HG02588 (cell line): Measurements from ENCODE around the gene ERGIC1.
"Not testable (repeated sequence)": the region's sequence is repeated elsewhere in the genome, so short reads cannot be mapped to it uniquely, and the experiment has no call there.

Experiments
- ATAC-seq: cut with Tn5 transposase; IDR thresholded peaks from one replicate; pipeline ENCODE4 v1.9.1; 2021; ENCODE audit warnings: mild to moderate bottlenecking, moderate library complexity; ENCODE audit not compliant: unreplicated experiment

ERGIC1 gene

DNA sequence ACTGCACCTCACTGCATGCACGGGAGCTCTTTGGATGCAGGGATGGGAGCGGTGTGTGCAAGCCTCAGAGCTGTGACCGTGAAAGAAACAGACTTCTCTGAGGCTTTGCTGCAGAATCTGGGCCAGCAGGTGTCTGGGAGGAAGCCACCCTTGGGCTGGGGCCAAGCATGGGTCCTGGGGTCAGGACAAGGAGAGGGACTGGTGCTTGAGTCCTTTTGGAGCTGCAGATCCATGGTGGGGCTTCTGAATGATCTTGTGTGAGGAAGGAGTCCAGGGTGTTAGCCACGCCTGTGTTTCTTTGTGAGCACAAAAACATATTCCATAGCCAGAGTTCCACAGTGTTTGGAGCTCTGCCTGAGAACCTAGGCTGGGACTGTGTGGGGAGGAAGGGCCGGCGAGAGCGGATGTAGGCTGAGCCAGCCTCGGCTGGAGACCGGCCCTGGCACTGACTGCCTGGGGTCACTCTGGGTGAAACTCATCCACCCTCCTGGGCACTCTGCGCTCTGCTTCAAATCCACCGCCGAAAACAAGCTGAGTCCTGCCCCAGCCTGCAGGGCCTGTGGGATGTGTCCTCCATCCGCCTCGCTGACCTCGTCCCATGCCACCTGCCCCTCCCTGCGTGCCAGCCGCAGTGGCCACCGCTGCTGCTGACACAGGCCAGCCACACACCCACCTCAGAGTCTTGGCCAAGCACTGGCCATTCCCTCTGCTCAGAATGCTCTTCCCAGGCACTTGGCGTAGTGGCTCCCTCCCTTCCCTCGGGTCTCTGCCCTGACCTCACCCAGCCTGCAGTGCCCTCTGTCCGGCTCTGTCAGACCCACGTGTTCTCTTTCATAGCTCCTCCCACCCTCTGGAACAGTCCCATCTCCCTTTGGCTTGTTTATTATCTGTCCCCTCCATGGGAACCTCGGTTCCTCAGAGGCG lies 26.7 kb downstream of the ERGIC1 start:
- no peak for ATAC-seq

DNA sequence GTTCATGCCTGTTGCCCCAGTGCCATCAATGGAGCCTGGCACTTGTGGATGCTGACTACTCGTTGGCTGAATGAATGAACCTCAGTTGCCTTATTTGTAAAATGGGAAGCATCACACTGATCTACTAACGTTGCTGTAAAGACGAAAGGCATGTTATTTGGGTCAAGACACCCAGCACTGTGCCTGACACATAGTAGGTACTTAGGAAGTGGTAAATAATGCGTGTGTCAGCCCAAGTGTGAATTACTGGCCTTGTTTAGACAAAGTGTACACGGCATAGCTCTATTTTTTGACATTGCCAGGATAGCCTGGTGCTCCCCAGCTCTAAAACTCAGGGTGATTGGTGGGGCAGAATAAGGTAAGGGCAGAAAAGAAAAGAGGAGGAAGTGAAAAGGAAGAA lies 27.4 kb downstream of the ERGIC1 start:
- ATAC-seq, result no peak

DNA sequence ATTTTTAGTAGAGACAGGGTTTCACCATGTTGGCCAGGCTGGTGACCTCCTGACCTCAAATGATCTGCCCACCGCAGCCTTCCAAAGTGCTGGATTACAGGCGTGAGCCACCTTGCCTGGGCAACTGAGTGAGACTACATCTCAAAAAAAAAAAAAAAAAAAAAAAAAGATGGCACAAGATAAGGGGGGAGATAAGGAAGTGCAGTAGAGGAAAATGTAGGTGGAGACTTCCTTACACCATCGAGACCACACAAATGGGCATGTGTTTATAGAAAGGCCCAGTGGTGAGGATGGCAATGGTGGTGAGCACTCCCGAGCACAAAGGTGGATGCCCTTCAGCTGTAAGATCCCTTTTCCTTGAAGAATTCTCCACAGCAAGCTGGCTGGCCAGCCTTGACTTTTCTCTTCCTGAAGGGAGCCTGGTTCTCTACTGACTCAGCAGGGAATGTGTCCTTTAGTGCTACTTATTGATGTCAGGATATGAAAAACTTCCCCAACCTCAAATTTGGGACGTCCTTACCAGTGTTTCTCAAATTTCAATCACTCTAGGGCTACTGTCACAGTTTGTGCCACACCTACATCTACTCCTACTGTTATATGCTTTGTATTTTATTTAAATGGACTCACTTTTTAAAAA lies 28.2 kb downstream of the ERGIC1 start:
- no peak for ATAC-seq

DNA sequence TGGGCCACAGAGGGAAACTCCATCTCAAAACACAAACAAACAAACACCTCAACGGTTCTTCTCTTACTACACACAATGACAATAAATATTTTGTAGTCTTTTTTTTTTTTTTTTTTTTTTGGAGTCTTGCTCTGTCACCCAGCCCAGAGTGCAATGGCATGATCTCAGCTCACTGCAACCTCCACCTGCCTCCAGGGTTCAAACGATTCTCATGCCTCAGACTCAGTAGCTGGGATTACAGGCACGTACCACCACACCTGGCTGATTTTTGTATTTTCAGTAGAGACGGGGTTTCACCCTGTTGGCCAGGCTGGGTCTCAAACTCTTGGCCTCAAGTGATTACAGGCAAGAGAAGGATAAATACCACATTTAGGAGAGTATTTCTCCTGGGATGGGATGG lies 30.1 kb downstream of the ERGIC1 start:
- ATAC-seq, result not testable (repeated sequence)

DNA sequence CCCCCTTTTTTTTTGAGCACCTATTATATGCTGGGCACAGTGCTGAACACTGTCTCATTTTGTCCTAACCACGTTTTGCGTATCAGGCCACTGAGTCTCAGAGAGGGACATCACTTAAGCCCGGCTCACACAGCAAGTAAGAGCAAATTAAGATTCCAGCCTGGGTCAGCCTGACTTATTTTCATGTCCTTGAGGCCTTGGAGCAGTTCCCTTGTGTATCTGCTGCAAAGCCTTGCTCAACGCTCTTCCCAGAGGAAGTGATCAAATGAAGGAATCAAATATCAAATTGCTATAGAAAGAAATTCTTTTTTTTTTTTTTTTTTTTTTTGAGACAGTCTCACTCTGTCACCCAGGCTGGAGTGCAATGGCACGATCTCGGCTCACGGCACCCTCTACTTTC lies 30.7 kb downstream of the ERGIC1 start:
- ATAC-seq, result no peak

DNA sequence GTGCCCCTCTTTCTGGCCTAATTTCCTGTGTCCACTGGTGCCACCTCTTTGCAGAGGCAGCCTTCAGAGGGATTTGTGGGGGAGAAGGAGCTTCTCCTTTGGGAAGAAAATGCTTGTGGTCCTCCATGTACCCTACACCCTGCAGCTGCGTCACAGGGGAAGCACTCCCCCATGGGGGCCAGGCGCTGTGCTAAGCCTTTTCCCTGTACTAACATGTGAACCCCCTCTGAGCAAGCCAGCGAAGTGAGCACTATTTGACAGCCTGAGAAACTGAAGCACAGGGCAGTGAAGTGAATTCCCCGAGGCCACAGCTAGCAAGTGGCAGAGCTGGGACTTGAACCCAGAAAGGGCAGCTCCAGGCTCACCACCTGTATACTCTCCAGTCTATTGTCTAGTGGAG lies 32.3 kb downstream of the ERGIC1 start:
- no peak for ATAC-seq

DNA sequence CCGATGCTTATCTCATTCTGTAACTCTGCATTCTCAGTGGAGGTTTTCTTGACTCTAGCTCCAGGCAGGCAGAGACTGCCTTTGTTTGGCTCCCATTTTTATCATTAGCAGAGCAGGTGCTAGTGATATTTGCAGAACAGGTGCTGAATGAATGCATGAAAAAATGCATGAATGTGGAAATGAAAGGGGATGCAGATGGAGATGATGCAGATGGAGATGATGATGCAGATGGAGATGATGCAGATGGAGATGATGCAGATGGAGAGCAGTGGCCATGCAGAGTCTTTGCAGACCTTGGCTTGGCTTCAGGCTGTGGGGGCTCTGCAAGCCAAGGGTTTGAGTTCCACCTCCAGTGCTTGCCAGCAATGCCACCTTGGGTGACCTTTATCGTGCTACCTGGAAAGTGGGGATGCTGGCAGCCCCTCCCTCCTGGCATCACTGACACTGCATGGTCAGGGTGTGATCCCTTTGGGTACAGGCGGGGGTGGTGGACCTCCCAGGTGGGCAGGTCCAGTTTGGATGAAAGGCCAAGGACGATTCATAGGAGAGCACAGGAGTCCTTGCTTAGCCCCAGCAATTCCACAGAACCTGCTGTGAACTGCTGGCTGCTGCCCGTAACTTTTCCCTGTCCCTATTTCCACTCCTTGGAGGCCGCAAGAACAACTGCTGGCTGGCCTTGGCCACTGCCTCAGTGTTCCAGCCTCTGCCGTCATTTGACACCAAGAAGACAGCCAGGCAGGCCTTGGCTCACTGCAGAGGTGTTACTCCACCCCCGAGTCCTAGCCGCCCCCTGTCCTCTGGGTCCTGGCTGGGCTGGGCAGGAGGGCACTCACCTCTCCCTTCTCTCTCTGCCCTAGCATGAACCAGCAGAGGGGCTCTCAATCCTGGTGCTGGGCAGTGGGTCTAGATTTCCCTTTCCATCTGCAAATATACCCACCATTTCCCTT lies 33.0 kb downstream of the ERGIC1 start:
- ATAC-seq, result no peak

DNA sequence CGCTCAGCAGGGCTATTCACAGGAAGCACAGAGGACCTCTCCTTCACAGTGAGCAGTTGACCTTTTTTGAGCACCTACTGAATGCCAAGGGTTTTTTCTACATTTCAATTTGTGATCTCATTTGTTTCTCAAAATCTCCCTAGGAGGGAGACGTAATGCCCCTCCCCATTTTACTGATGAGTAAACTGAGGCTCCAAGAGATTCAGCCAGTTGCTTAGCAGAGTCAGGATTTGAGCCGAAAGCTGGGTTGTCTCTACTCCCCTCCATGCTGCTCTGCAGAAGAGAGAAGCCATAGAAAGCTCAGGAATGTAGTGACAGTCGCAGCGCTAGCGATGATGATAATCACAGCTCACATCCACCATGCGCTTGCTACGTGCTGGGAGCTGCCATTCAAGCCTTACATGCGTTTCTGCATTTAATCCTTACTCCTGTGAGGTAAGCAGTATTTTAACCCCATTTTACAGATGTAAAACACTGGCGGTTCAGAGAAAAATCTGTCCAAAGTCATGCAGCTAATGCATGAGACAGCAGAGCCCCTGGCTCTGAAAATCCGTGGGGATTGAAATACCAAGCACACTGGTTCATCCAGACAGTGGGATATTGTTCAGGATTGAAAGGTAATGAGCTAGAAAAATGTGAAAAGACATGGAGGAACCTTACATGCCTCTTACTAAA lies 33.8 kb downstream of the ERGIC1 start:
- no peak for ATAC-seq

DNA sequence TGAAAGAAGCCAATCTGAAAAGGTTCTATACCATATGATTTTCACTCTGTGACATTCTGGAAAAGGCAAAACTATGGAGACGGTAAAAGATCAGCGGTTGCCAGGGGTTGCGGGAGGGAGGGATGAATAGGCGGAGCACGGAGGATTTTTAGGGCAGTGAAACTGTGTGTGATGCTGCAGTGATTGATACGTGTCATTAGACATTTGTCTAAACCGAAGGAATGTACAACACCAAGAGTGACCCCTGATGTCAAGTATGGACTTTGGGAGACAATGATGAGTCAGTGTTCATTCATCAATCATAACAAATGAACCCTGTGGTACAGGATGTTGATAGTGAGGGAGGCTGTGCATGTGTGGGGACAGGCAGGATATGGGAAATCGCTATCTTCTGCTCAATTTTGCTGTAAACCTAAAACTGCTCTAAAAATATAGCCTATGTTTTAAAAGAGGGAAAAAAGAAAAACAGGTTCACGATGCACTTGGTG lies 34.4 kb downstream of the ERGIC1 start:
- ATAC-seq, result no peak

DNA sequence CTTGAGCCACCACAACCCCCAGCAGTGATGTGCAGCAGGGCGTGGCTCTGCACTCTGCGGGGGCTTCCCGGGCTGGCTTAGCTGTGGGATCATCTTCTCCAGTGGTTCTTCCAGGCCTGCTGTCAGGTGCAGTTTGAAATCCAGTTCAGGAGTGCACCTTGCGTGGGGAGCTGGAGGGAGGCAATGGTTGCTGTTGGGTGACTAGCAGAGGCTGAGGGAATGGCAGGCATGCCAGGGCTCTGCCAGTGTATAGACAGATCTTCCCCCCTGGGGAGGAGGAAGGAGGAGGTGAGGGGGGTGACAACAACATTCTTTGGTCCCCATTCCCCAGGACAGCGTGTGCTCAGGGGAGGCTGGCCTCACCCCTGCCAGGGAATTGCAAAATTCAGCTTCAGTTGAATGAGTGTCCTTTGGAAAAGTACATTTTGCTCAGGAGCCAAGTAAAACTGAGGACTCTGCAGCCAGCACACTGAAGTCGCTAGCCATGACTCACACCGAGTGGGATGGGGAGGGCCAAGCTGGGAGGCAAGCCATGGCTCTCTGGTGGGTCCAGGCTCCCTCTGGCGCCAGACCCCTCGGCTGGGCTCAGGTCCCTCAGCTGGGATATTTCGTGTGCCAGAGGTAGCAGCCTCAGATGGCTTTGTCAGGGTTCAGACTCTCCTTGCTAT lies 35.0 kb downstream of the ERGIC1 start:
- ATAC-seq, result no peak

DNA sequence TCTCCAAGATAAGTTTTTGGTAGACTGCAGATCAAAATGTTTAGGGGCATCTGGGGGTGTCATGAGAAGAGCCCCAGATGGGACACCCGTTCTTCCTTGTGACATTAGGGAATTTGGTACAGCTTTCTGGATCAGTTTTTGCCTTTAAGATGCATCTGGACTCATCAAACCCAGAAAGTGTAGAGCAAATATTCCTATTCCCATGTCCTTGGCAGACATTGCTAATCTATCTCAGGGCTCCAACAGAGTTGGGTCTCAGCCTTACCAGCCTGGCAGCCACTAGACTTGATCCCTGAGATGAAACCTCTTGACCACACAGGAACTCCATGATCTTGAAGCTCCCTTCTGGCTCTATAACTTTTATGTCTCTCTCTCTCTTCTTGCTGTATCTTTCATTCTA lies 35.6 kb downstream of the ERGIC1 start:
- no peak for ATAC-seq

DNA sequence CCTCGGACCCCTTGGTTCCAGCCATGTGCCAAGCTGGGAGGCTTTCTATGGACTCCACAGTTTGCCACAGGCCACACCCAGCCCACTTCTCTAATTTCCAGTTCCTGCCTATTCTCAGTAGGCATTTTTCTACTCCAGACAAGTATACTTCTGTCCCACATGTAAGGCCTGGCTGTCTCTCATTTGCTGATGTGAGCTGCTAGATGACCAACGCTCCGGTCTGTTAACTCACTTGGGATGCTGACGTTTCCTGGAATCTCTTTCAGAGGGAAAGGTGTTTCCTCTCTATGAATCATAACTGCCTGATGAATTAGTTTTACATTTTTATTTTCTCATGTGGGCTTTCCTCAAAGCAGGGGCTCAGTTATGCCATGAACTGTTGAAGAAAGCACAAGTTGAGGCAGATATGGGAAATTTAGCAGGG lies 36.3 kb downstream of the ERGIC1 start:
- ATAC-seq, result no peak

DNA sequence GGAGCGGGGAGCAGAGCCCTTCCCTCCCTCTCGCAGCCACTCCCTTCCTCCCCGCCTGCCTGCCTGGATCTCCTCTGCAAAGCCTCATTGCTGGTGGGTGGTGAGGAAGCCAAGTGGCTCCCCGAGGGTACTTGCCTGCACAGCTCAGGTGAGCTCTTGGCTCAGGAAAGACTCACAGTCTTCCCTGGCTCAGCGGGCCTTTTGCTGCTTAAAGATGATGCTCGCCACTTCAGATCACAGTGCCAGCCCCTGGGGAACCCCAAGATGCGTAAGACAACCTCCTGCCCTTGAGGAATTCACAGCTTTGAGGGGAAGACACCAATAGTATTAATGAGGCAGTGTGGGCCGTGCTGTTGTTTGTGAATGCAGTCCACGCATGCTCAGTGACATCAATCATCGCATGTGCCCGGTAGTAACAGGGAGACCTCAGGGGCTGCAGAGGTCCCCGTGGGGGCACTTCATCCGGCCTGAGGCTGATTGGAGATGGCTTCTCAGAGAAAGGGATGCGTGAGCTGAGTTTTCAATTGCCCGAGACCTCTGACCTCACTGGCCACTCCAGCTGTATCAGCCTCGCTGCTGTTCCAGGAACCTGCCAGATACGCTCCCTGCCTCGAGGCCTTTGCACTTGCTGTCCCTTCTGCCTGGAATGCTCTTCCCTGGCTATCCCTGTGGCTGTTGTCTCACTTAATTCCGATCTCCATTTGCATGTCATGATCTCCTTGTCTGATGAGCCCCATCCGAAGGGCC lies 36.8 kb downstream of the ERGIC1 start:
- no peak for ATAC-seq

DNA sequence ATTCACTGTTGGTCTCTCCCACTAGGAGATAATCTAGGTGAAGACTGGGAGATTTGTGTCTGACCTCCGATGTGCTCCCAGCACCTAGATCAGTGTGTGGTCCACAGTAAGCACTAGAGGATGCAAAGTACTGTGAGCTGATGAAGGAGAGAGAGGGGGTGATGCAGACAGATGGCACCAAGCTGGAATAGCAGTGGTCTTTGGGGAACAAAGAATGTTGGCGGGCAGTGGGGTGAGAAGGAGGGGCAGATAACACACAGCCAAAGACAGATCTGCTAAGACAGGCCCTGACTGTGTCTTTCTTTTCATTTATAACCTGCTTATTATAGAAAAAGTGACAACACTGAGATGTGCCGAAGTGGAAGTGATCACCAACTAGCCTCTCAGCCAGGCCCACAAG lies 37.5 kb downstream of the ERGIC1 start:
- ATAC-seq, result no peak

DNA sequence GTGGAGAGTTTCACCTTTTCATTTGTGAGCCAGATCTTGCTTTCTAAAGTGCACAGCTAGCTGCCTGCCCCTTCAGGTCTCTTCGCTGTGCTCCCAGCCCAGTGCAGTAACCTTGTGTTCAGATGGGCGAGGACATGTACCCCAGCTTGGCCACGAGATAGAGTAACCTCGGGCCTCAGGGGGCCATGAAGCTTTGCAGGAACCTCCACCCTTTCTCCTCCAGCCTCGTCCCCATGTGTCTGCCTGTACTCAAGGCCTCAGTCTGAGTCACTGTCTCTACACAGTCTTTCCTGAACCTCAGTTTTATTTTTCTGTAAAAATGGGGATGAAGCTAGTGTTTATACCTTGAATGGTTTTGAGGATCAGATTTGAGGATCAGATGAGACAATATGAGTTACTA lies 37.9 kb downstream of the ERGIC1 start:
- ATAC-seq, result no peak

DNA sequence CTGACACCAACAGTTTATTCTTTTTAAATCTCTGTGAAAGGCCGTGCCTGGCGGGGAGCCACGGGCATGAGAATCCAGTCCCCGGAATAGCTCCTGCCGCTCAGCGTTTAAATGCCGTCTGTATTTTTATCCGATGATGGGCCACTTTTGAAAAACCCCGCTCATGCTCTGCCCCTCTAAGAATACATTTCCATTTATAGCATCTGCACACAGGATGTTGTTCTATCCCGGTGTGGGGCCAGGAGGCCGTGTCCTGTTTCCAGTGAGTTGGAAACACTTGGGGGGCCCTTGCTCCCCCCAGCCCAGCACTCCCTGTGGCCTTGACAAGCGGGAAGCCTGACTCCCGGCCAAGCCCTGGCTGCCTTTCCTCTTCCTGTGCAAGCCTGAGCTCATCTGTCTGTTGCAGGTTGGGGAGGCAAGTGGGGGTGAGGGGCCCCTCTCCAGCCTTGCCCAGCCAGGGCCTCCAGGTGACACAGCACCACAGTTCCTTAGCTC lies 39.0 kb downstream of the ERGIC1 start:
- no peak for ATAC-seq

DNA sequence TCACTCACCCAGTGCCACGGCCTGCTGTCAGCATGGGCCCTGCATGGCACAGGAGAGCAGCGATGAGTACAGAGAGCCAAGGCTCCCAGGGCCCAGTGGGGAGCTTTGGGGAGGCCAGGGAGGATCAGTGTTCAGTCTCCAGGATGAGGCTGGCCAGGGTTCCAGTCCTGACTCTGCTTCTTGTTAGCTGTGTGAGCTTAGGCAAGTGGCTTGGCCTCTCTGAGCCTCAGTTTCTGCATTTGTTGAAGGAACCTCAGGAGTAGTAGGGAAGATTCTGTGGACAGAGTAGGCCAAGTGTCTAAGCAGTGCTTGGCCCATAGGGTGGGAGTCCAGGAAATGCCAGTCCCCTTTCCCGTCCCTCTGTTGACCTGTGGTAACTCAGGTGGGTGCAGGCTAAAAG lies 39.5 kb downstream of the ERGIC1 start:
- no peak for ATAC-seq

DNA sequence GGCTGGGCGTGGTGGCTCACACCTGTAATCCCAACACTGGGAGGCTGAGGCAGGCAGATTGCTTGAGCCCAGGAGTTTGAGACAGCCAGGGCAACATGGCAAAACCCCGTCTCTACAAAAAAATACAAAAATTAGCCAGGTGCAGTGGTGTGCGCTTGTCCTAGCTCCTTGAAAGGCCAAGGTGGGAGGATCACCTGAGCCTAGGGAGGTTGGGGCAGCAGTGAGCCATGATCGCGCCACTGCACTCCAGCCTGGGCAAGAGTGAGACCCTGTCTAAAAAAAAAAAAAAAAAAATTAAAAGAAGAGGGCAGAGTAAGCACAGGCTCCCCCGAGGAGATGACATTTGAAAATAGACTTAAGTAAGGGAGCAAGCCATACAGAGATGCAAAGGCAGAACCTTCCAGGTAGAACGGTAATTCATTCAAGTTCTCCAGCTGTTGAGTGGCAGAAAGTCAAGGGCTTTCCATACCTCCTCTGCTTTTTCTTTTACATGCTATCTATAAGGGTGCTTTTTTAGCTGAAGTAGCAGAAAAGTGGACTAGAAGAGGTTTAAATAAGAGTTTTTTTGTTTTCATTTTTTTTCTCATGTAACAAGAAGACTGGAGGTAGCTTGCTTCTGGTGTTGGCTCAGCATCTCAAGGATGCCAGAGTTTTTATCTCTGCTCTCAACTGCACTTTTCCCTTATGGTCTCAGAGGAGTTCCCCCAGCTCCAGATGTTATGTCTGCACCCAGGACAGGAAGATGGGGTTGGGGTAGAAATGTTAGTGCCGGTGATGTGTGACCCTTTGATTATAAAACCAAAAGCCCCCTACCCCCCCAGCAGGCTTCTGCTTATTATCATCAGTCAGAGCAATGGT lies 40.8 kb downstream of the ERGIC1 start:
- no peak for ATAC-seq
